Astrocyte of the spinal cord (primary cell): ENCODE measurements around the gene TULP4.
A peak's percentile ranks its signal among the peaks of the same experiment; 100 is the strongest.
"Not testable (repeated sequence)": the region's sequence is repeated elsewhere in the genome, so short reads cannot be mapped to it uniquely, and the experiment has no call there.

ENCODE experiments used
- DNase-seq: peaks from one replicate; pipeline ENCODE4 v3.0.0; 2011; ENCODE audit warnings: low read depth, low spot score
- H3K4me3 ChIP-seq: 2 replicates; pipeline ENCODE4 v1.5.1; 2011; ENCODE audit warnings: low read depth, mild to moderate bottlenecking, low read length, moderate library complexity
- in situ Hi-C: cut with HindIII; loops from 2 replicates; pipeline ENCODE4 v1.10.0; 2017; ENCODE audit warnings: low sequenced_read_pairs
- TF ChIP-seq, protein P1 (sequence below): IDR thresholded peaks from 2 replicates; pipeline ENCODE4 v1.5.1; 2012; ENCODE audit warnings: low read depth, mild to moderate bottlenecking, low read length, inconsistent platforms

TULP4 gene

DNA sequence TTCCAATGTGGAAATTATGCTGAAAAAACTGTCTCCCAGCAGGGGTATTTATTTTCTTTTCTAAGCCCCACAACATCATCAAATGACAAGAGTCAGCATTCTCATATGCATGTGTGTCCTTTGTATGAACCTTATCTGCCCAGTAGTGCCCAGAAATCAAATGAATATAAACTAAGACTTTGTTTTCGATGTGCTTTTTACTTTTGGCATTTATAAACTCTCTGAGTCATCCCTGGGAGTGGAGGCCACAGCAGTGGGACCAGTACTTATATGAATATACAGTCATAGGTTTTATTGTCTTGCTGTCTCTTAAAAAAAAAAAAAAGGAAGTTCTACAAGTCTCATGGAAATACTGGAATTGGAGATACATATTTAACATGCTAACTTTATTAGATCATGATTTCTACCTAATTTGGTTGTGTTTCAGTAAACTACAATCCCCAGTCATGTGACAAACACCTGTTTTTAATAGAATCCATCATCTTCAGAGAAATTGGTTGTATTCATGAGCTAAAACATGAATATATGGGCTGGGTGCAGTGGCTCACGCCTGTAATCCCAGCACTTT, 148.4 kb downstream of the TULP4 start:
- H3K4me3 ChIP-seq, result no peak overlapping the region
- TF ChIP-seq, protein P1, sequence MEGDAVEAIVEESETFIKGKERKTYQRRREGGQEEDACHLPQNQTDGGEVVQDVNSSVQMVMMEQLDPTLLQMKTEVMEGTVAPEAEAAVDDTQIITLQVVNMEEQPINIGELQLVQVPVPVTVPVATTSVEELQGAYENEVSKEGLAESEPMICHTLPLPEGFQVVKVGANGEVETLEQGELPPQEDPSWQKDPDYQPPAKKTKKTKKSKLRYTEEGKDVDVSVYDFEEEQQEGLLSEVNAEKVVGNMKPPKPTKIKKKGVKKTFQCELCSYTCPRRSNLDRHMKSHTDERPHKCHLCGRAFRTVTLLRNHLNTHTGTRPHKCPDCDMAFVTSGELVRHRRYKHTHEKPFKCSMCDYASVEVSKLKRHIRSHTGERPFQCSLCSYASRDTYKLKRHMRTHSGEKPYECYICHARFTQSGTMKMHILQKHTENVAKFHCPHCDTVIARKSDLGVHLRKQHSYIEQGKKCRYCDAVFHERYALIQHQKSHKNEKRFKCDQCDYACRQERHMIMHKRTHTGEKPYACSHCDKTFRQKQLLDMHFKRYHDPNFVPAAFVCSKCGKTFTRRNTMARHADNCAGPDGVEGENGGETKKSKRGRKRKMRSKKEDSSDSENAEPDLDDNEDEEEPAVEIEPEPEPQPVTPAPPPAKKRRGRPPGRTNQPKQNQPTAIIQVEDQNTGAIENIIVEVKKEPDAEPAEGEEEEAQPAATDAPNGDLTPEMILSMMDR, result no peak
- peak; percentile 67 for DNase-seq
- in situ Hi-C loops, result no loop called here

DNA sequence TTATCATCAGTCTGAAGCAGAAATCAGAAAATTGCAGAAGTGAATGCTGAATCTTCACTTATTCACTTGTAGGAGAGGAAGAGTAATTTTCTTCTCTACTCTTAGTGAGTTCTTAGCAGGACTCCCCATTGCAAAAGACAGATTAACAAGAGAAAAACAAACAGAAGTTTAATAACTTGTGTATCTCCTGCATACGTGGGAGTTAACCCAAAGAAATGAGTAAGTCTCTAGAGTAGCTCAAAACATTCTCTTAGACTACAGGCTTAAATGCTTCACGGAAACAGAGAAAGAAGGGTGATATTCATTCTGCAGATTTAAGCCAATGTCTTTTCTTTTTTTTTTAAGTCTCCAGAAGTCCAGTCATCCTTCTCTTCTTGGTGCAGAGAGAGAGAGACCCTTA, 149.7 kb downstream of the TULP4 start:
- DNase-seq, result no peak
- TF ChIP-seq, protein P1, result no peak
- H3K4me3 ChIP-seq, result no peak overlapping the region
- in situ Hi-C loops, result no loop called here

DNA sequence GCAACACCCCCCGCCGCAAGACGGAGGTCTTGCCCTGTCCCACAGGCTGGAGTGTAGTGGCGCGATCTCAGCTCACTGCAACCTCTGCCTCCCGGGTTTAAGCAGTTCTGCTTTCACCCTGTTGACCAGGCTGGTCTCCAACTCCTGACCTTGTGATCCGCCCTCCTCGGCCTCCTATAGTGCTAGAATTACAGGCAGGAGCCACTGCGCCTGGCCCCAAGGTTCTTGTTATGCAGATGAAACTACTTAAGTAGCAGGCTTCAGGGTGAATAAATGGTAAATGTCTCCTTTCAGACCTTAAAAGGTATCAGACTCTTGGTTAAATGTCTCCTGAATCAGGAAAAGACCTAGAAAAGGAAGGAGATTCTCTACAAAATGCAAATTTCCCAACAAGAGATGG, 152.2 kb downstream of the TULP4 start:
- in situ Hi-C loops, result no loop called here
- H3K4me3 ChIP-seq, result no peak overlapping the region
- DNase-seq, result no peak
- TF ChIP-seq, protein P1, result no peak

DNA sequence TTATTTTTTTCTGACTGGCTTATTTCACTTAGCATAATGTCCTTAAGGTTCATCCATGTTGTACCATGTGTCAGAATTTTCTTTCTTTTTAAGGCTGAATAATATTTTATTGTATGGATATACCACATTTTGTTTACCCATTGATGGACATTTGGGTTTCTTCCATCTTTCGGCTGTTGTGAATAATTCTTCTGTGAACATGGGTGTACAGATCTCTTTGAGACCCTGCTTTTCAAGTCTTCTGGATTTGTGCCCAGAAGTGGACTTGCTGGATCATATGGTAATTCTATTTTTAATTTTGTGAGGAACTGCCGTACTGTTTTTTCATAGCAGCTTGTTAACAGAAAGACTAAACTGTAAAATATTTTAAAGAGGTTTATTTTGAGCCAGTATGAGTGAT, 153.0 kb downstream of the TULP4 start:
- TF ChIP-seq, protein P1, result no peak
- in situ Hi-C loops, result no loop called here
- DNase-seq, result no peak
- no peak overlapping the region for H3K4me3 ChIP-seq

DNA sequence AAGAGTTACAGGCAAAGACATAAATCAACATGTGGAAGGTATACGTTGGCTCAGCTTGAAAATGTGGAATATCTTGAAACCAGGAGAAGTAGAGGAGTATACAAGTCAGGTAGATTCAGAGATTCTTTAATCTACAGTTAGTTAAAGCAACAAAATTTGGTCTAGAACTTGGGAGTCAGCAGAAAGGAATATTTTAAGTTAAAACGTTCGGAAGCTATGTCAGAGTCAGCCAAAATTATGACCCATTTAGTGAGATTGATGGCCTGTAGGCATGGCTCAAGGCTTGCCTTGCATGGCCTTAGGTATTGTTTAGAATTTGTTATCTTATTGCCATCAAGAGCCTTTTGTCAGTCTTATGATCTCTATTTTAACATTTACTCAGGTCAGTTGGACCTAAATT, 153.5 kb downstream of the TULP4 start:
- in situ Hi-C loops, result no loop called here
- DNase-seq, result no peak
- TF ChIP-seq, protein P1, result no peak
- H3K4me3 ChIP-seq, result no peak overlapping the region

DNA sequence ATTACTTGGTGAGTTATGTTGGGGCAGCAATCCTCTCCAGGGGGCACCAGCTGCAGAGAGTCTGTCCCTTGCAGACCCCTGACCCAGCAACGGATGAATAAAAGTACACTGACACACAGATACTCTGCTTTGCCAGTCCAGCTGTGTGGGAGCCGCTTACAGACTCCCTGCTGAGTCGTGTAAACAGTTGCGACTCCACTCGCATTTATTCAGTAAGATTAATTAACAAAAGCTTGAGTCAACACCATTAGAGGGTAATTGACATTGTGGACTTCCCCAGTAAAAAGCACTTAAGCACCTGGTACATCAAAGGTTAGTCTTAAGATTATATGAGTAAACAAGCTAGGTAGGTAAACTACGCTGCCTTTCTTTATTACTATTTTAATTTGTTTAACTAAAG, 155.7 kb downstream of the TULP4 start:
- in situ Hi-C loops, result no loop called here
- TF ChIP-seq, protein P1, result no peak
- H3K4me3 ChIP-seq, result no peak overlapping the region
- DNase-seq, result no peak

DNA sequence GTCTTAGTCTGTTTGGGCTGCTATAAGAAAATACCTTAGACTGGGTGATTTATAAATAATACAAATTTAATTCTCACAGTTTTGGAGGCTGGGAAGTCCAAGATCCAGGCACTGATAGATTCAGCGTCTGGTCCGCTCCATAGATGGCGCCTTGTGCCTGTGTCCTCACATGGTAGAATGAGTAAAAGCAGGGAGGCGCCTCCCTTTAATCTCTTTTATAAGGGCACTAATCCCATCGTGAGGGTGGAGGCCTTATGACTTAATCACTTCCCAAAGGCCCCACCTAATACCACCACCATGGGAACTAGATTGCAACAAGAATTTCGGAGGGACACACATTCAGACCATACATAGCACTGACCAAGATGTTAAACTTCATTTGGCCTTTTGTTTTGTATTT, 156.4 kb downstream of the TULP4 start:
- TF ChIP-seq, protein P1, result no peak
- DNase-seq, result no peak
- in situ Hi-C loops, result no loop called here
- H3K4me3 ChIP-seq, result no peak overlapping the region

DNA sequence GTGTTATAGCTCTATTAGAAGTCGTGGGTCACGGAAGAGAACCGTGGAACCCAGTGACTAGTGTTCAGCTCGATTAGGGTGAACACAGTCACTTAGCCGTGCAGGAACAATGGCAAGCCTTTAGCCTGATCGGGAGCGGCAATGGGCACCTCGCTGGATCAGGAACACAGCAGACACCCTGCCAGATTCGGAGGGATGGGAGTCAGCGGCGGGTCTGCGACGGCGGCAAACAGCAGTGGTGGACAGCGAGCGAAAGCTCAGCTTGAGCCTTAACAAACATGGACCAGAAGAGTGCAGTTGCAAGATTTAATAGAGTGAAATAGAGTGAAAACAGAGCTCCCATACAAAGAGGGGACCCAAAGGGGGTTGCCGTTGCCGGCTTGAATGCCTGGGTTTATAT, 157.8 kb downstream of the TULP4 start:
- DNase-seq, H3K4me3 ChIP-seq, in situ Hi-C loops: not testable (repeated sequence)
